Thoracic aorta (tissue), 2 donors: ENCODE data around the gene ACTA2. TPM values are rescaled to one million over a fixed set of nuclear protein-coding genes. Genes with fewer than 3 reads are reported as not detected.

Experiments
- ATAC-seq: fragments of 150-250 bp; one replicate; pipeline ENCODE4 v1.8.0; 2017; ENCODE audit warnings: low read depth; ENCODE audit not compliant: insufficient number of reproducible peaks, low FRiP score
- DNase-seq: peaks from one replicate; pipeline ENCODE4 v3.0.0-alpha.2; 2020; ENCODE audit warnings: low spot score
- H3K27ac ChIP-seq, 2 donors: fragments of 200-600 bp; sonication (generic); 1 replicate in 1 of 2; 2 replicates in 1 of 2; pipeline ENCODE4 v1.5.1; 2016; ENCODE audit warnings: mild to moderate bottlenecking in 2 of 2, moderate library complexity in 2 of 2
- H3K27me3 ChIP-seq: fragments of 200-600 bp; sonication (generic); replicated peaks from 2 replicates; pipeline ENCODE4 v1.6.0; 2016; ENCODE audit warnings: mild to moderate bottlenecking; ENCODE audit not compliant: insufficient read depth
- H3K36me3 ChIP-seq: fragments of 200-600 bp; sonication (generic); one replicate; pipeline ENCODE4 v1.5.1; 2016
- H3K4me1 ChIP-seq, 2 donors: fragments of 200-600 bp; sonication (generic); 1 replicate in 1 of 2; 2 replicates in 1 of 2; pipeline versions ENCODE4 v1.5.1 to v1.6.0; 2016; ENCODE audit warnings: low read depth in 2 of 2, mild to moderate bottlenecking in 1 of 2; ENCODE audit not compliant: control insufficient read depth in 1 of 2
- H3K4me3 ChIP-seq: fragments of 200-600 bp; sonication (generic); 2 replicates; pipeline ENCODE4 v1.5.1; 2016; ENCODE audit warnings: mild to moderate bottlenecking
- H3K9me3 ChIP-seq: fragments of 200-600 bp; sonication (generic); 2 replicates; pipeline ENCODE4 v1.5.1; 2016
- CTCF ChIP-seq: fragments of 200-600 bp; sonication (generic); IDR thresholded peaks from one replicate; pipeline ENCODE4 v1.5.1; 2019; ENCODE audit warnings: antibody characterized with exemption
- total RNA-seq, 2 donors: library from RNA; depleted of rRNA; stranded (reverse); fragments of >200 nt; gene quantifications; one replicate each; pipeline versions ENCODE4 v1.1.0 to v1.2.3, GENCODE V29; 2016

The ACTA2 gene
- total RNA-seq, 2 donors from 2014 or later, result 4,797 to 12,240 TPM

GRCh38 chr10:88987243-88987725, 34.7 kb upstream of the ACTA2 start:
- Histone ChIP-seq H3K36me3 (no peaks in the 10 kb centered on the region), H3K4me1 (peaks cover 30 to 79% of the 10 kb centered on the region in 2 donors), H3K9me3 (no peaks in the 10 kb centered on the region), H3K27me3 (no peaks in the 10 kb centered on the region), H3K27ac (peak overlapping the region; percentile 16 to 40), H3K4me3 (no peak overlapping the region)
- no peak for TF ChIP-seq CTCF
- ATAC-seq (no peak), DNase-seq (no peak)

- no peaks in the 10 kb centered on the region for H3K36me3 ChIP-seq
- peak overlapping the region; percentile 38 for H3K4me3 ChIP-seq
- peak; percentile 79 for TF ChIP-seq CTCF
- H3K4me1 ChIP-seq, result peaks cover 33 to 80% of the 10 kb centered on the region in 2 donors
- H3K27ac ChIP-seq, result peak overlapping the region; percentile 44 to 61
- H3K27me3 ChIP-seq, result no peaks in the 10 kb centered on the region
- ATAC-seq (no peak), DNase-seq (no peak)
- H3K9me3 ChIP-seq, result no peaks in the 10 kb centered on the region
Observed at GRCh38 chr10:88986549-88987242, 34.1 kb upstream of the ACTA2 start.

DNA sequence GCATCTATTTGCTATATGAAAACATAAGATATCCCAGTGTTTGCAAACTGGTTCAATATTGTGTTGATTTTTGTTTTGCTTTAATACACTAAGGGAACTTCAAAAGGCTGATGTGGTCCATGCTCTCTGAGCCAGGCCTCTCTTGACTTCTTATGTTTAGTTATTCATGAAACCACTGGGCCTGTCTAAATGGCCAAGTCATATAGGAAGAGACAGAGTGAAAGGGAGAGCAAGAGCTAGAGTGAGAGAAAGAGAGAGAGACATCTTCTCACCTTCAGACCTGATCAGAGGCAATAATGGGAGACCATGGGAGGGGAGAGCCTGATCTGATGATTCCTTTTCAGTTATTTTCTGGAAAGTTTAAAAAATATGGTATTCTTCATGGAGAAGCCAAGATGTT, 32.0 kb upstream of the ACTA2 start:
- DNase-seq, result no peak
- H3K4me1 ChIP-seq, result peaks cover 41 to 95% of the 10 kb centered on the region in 2 donors
- peak overlapping the region; percentile 89 to 93 for H3K27ac ChIP-seq
- ATAC-seq, result no peak
- H3K27me3 ChIP-seq, result no peaks in the 10 kb centered on the region
- H3K4me3 ChIP-seq, result no peak overlapping the region
- no peaks in the 10 kb centered on the region for H3K9me3 ChIP-seq
- no peak for TF ChIP-seq CTCF
- H3K36me3 ChIP-seq, result no peaks in the 10 kb centered on the region

DNA sequence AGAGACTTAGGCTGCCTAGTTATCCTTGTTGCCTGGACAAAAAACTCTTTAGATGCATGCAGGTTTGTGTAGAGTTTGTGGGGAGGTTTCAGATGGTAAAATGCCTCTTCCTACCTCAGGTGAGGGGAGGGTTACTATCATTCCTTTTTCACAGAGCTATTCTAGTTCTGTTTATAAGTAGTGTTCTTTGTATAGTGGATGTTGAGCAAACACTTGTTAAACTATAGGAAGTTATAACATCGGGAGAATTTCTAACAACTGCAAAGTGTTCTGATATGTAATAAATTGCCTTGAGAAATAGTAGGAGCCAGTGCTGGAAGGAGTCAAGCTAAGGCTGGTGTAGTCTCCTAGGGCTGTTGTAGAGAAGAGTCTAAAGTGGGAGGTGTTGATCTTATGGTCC, 31.4 kb upstream of the ACTA2 start:
- Histone ChIP-seq H3K36me3 (no peaks in the 10 kb centered on the region), H3K4me1 (peaks cover 40 to 94% of the 10 kb centered on the region in 2 donors), H3K27me3 (no peaks in the 10 kb centered on the region), H3K9me3 (no peaks in the 10 kb centered on the region), H3K4me3 (no peak overlapping the region), H3K27ac (peak overlapping the region; percentile 89 to 93)
- ATAC-seq (no peak), DNase-seq (no peak)
- no peak for TF ChIP-seq CTCF

DNA sequence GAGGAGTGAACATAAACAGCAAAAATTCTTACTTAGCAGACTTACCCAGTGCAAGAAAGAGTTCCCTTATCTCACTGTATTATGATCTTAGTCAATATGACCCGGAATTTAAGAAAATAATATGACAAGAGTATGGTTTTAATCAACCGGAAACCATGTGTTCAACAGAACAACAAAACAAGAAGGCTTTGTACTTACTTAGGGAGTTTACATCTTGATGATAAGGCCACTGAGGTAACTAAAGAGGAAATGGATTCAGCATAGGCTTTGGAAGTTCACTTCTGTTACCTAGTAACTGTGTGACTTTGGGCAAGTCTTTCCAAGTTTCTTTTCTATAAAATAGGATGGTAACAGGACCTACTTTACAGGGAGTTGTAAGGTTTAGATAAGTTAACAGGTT, 30.6 kb upstream of the ACTA2 start:
- no peak for TF ChIP-seq CTCF
- no peaks in the 10 kb centered on the region for H3K36me3 ChIP-seq
- H3K27ac ChIP-seq, result peak overlapping the region; percentile 89 to 93
- H3K4me1 ChIP-seq, result peaks cover 40 to 91% of the 10 kb centered on the region in 2 donors
- DNase-seq (no peak), ATAC-seq (no peak)
- no peaks in the 10 kb centered on the region for H3K9me3 ChIP-seq
- peak overlapping the region; percentile 48 for H3K4me3 ChIP-seq
- no peaks in the 10 kb centered on the region for H3K27me3 ChIP-seq
